ENCODE results near the gene ZNF354C.

DNA sequence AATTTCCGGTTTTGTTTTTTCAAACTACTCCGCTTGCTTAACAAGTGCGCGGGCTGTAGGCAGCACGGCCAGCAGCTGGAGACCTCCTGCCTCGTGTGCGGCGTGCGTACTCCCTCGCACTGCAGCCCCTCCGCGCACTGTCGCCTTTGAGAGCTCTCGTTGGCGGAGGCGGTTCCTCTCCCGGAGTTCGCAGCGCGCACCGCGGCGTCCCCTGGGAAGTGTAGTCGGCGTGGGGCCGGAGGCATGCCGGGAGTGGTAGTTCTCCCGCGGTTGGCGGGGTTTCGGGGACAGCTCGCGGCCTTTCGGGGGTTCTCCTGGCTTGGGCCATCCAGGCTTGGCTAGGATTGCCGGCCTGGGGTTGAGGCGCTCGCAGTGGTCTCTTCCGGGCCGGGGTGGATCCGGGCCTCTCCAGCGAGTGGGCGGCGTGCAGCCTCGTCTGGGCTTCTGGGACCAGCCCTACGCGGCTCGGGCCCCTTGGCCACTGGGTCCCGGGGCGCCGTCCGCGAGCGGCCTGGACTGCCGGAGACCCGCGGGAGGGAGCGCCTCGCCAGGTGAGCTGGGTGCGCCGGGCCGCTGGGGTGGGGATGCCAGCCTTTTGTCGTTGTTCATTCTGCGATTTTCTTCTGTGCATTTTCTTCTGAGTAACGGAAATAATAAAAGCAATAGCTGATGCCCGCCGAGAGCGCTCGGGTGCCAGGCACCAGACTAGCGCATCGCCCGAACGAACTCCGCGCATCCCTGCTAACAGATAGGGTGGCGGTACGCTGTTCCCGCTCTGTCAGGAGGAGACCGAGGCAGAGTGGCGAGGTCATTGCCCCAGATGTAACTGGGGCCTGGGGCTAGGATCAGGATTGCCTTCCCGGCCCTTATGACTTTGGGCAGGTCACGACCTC, at the start of gene ZNF354C:
- TF ChIP-seq POLR2A (IDR thresholded peaks at IDR 0.05; ENCODE audit: control extremely low read depth in 1 of 2, low read depth in 2 of 2, low read length in 2 of 2) (no peak), RAD21 (IDR thresholded peaks at IDR 0.05 in 1 of 2, conservative IDR thresholded peaks at IDR 0.05 in 1 of 2; ENCODE audit: low read depth in 2 of 2, low read length in 2 of 2) (no peak; a peak in 1 of 4 replicates), CEBPB (IDR thresholded peaks at IDR 0.05; ENCODE audit: low read depth, low read length) (no peak), POLR2AphosphoS5 (IDR thresholded peaks at IDR 0.05; ENCODE audit: low read depth, low read length) (peak; percentile 39; the same call in 1 of the 2 replicates), TAF1 (IDR thresholded peaks at IDR 0.05; ENCODE audit: low read depth, low read length) (peak; percentile 54), RXRA (IDR thresholded peaks at IDR 0.05; ENCODE audit: insufficient read depth, low read depth, low read length) (no peak), ATF3 (IDR thresholded peaks at IDR 0.05; ENCODE audit: insufficient read depth, low read depth, low read length) (no peak), POU5F1 (IDR thresholded peaks at IDR 0.05; ENCODE audit: low read depth, low read length) (no peak), BCL11A (IDR thresholded peaks at IDR 0.05; ENCODE audit: low read depth in 2 of 2, low read length in 2 of 2) (no peak), EGR1 (IDR thresholded peaks at IDR 0.05; ENCODE audit: borderline replicate concordance, low read depth, low read length) (no peak), PHF8 (conservative IDR thresholded peaks at IDR 0.05; ENCODE audit: low read depth, low read length) (peak; percentile 59; the same call in 1 of the 2 replicates)
- TF ChIP-seq, protein P1, sequence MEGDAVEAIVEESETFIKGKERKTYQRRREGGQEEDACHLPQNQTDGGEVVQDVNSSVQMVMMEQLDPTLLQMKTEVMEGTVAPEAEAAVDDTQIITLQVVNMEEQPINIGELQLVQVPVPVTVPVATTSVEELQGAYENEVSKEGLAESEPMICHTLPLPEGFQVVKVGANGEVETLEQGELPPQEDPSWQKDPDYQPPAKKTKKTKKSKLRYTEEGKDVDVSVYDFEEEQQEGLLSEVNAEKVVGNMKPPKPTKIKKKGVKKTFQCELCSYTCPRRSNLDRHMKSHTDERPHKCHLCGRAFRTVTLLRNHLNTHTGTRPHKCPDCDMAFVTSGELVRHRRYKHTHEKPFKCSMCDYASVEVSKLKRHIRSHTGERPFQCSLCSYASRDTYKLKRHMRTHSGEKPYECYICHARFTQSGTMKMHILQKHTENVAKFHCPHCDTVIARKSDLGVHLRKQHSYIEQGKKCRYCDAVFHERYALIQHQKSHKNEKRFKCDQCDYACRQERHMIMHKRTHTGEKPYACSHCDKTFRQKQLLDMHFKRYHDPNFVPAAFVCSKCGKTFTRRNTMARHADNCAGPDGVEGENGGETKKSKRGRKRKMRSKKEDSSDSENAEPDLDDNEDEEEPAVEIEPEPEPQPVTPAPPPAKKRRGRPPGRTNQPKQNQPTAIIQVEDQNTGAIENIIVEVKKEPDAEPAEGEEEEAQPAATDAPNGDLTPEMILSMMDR (IDR thresholded peaks at IDR 0.05; ENCODE audit: control extremely low read depth in 1 of 3, insufficient read depth in 1 of 3, low read depth in 1 of 3, low read length in 3 of 3), result no peak
